HG03196 (cell line): ENCODE measurements around the gene MPP2.

ENCODE experiments used
- ATAC-seq: cut with Tn5 transposase; IDR thresholded peaks from one replicate; pipeline ENCODE4 v1.9.1; 2021; ENCODE audit not compliant: unreplicated experiment

MPP2 gene

GRCh38 chr17:43825567-43825966 lies 81.8 kb downstream of the MPP2 start:
- no peak for ATAC-seq
